Measurements from ENCODE around the gene NNT. TPM values are rescaled to one million over a fixed set of nuclear protein-coding genes. Genes with fewer than 3 reads are reported as not detected.

The NNT gene
- total and polyA plus RNA-seq, 2 of the 13 experiments (the other 11 are each of a cell fraction or from before 2014, with no cell fraction given), result 21.1 to 58.0 TPM

GRCh38 chr5:43603344-43604217, 601 bp downstream of the NNT start (continued):
- TF ChIP-seq, protein P1, sequence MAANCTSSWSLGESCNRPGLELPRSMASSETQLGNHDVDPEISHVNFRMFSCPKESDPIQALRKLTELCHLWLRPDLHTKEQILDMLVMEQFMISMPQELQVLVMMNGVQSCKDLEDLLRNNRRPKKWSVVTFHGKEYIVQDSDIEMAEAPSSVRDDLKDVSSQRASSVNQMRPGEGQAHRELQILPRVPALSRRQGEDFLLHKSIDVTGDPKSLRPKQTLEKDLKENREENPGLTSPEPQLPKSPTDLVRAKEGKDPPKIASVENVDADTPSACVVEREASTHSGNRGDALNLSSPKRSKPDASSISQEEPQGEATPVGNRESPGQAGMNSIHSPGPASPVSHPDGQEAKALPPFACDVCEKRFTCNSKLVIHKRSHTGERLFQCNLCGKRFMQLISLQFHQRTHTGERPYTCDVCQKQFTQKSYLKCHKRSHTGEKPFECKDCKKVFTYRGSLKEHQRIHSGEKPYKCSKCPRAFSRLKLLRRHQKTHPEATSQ (CRISPR knock-in tag; IDR thresholded peaks at IDR 0.05; ENCODE audit: borderline replicate concordance), result peak; percentile 14; the same call in 1 of the 2 replicates
- TF ChIP-seq GLI4 (CRISPR knock-in tag; IDR thresholded peaks at IDR 0.05; ENCODE audit: borderline replicate concordance), result no peak
- no peak for TF ChIP-seq ELF1 (CRISPR knock-in tag; IDR thresholded peaks at IDR 0.05)
- TF ChIP-seq, protein P2, sequence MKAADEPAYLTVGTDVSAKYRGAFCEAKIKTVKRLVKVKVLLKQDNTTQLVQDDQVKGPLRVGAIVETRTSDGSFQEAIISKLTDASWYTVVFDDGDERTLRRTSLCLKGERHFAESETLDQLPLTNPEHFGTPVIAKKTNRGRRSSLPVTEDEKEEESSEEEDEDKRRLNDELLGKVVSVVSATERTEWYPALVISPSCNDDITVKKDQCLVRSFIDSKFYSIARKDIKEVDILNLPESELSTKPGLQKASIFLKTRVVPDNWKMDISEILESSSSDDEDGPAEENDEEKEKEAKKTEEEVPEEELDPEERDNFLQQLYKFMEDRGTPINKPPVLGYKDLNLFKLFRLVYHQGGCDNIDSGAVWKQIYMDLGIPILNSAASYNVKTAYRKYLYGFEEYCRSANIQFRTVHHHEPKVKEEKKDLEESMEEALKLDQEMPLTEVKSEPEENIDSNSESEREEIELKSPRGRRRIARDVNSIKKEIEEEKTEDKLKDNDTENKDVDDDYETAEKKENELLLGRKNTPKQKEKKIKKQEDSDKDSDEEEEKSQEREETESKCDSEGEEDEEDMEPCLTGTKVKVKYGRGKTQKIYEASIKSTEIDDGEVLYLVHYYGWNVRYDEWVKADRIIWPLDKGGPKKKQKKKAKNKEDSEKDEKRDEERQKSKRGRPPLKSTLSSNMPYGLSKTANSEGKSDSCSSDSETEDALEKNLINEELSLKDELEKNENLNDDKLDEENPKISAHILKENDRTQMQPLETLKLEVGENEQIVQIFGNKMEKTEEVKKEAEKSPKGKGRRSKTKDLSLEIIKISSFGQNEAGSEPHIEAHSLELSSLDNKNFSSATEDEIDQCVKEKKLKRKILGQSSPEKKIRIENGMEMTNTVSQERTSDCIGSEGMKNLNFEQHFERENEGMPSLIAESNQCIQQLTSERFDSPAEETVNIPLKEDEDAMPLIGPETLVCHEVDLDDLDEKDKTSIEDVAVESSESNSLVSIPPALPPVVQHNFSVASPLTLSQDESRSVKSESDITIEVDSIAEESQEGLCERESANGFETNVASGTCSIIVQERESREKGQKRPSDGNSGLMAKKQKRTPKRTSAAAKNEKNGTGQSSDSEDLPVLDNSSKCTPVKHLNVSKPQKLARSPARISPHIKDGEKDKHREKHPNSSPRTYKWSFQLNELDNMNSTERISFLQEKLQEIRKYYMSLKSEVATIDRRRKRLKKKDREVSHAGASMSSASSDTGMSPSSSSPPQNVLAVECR (CRISPR knock-in tag; IDR thresholded peaks at IDR 0.05; ENCODE audit: borderline replicate concordance), result peak; percentile 53; the same call in 1 of the 2 replicates
- TF ChIP-seq, protein P3, sequence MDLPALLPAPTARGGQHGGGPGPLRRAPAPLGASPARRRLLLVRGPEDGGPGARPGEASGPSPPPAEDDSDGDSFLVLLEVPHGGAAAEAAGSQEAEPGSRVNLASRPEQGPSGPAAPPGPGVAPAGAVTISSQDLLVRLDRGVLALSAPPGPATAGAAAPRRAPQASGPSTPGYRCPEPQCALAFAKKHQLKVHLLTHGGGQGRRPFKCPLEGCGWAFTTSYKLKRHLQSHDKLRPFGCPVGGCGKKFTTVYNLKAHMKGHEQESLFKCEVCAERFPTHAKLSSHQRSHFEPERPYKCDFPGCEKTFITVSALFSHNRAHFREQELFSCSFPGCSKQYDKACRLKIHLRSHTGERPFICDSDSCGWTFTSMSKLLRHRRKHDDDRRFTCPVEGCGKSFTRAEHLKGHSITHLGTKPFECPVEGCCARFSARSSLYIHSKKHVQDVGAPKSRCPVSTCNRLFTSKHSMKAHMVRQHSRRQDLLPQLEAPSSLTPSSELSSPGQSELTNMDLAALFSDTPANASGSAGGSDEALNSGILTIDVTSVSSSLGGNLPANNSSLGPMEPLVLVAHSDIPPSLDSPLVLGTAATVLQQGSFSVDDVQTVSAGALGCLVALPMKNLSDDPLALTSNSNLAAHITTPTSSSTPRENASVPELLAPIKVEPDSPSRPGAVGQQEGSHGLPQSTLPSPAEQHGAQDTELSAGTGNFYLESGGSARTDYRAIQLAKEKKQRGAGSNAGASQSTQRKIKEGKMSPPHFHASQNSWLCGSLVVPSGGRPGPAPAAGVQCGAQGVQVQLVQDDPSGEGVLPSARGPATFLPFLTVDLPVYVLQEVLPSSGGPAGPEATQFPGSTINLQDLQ (CRISPR knock-in tag; IDR thresholded peaks at IDR 0.05), result no peak
- no peak for TF ChIP-seq ZNF329 (CRISPR knock-in tag; IDR thresholded peaks at IDR 0.05; ENCODE audit: low read depth)
- peak; percentile 63; the same call in 1 of the 2 replicates for TF ChIP-seq ZNF780A (CRISPR knock-in tag; IDR thresholded peaks at IDR 0.05)
- no peak for TF ChIP-seq CHCHD3 (CRISPR knock-in tag; IDR thresholded peaks at IDR 0.05)
- TF ChIP-seq, protein P4, sequence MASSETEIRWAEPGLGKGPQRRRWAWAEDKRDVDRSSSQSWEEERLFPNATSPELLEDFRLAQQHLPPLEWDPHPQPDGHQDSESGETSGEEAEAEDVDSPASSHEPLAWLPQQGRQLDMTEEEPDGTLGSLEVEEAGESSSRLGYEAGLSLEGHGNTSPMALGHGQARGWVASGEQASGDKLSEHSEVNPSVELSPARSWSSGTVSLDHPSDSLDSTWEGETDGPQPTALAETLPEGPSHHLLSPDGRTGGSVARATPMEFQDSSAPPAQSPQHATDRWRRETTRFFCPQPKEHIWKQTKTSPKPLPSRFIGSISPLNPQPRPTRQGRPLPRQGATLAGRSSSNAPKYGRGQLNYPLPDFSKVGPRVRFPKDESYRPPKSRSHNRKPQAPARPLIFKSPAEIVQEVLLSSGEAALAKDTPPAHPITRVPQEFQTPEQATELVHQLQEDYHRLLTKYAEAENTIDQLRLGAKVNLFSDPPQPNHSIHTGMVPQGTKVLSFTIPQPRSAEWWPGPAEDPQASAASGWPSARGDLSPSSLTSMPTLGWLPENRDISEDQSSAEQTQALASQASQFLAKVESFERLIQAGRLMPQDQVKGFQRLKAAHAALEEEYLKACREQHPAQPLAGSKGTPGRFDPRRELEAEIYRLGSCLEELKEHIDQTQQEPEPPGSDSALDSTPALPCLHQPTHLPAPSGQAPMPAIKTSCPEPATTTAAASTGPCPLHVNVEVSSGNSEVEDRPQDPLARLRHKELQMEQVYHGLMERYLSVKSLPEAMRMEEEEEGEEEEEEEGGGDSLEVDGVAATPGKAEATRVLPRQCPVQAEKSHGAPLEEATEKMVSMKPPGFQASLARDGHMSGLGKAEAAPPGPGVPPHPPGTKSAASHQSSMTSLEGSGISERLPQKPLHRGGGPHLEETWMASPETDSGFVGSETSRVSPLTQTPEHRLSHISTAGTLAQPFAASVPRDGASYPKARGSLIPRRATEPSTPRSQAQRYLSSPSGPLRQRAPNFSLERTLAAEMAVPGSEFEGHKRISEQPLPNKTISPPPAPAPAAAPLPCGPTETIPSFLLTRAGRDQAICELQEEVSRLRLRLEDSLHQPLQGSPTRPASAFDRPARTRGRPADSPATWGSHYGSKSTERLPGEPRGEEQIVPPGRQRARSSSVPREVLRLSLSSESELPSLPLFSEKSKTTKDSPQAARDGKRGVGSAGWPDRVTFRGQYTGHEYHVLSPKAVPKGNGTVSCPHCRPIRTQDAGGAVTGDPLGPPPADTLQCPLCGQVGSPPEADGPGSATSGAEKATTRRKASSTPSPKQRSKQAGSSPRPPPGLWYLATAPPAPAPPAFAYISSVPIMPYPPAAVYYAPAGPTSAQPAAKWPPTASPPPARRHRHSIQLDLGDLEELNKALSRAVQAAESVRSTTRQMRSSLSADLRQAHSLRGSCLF (CRISPR knock-in tag; IDR thresholded peaks at IDR 0.05; ENCODE audit: borderline replicate concordance), result no peak
- TF ChIP-seq ZNF569 (CRISPR knock-in tag; IDR thresholded peaks at IDR 0.05; ENCODE audit: borderline replicate concordance), result no peak
- TF ChIP-seq ZBTB38 (CRISPR knock-in tag; IDR thresholded peaks at IDR 0.05), result peak; percentile 65
- peak; percentile 35 for TF ChIP-seq ASH2L (IDR thresholded peaks at IDR 0.05; ENCODE audit: insufficient read length, low read depth, low read length)
- no peak for TF ChIP-seq CEBPG (CRISPR knock-in tag; IDR thresholded peaks at IDR 0.05)
- TF ChIP-seq ZC3H13 (CRISPR knock-in tag; IDR thresholded peaks at IDR 0.05), result peak; percentile 39; the same call in 1 of the 2 replicates

Measured in HepG2 (cell line).